Mucosa of rectum (tissue), 2 donors: ENCODE data around the gene CHD9NB.
"Not testable (repeated sequence)": the region's sequence is repeated elsewhere in the genome, so short reads cannot be mapped to it uniquely, and the experiment has no call there.

Source experiments
- H3K27ac ChIP-seq, 2 donors: one replicate each; pipeline ENCODE4 v1.7.0; 2013; ENCODE audit warnings: inconsistent platforms in 2 of 2, low read depth in 2 of 2, low read length in 2 of 2
- H3K27me3 ChIP-seq, 2 donors: one replicate each; pipeline ENCODE4 v1.7.0; 2013; ENCODE audit warnings: low read length in 2 of 2; ENCODE audit not compliant: control insufficient read depth in 2 of 2, insufficient read depth in 2 of 2
- H3K36me3 ChIP-seq, 2 donors: one replicate each; pipeline ENCODE4 v1.7.0; 2013; ENCODE audit warnings: low read length in 2 of 2; ENCODE audit not compliant: control insufficient read depth in 2 of 2, insufficient read depth in 2 of 2
- H3K4me1 ChIP-seq, 2 donors: one replicate each; pipeline ENCODE4 v1.7.0; 2013; ENCODE audit warnings: low read length in 2 of 2, mild to moderate bottlenecking in 1 of 2; ENCODE audit not compliant: control insufficient read depth in 2 of 2, insufficient read depth in 2 of 2
- H3K4me3 ChIP-seq, 2 donors: one replicate each; pipeline ENCODE4 v1.7.0; 2013; ENCODE audit warnings: low read length in 2 of 2
- H3K9ac ChIP-seq, 2 donors: one replicate each; pipeline ENCODE4 v1.7.0; 2013; ENCODE audit warnings: low read length in 2 of 2, low read depth in 1 of 2, mild to moderate bottlenecking in 1 of 2
- H3K9me3 ChIP-seq, 2 donors: one replicate each; pipeline ENCODE4 v1.7.0; 2013; ENCODE audit warnings: low read length in 2 of 2; ENCODE audit not compliant: control insufficient read depth in 2 of 2
- donor health status: healthy.
- donor health status: Normal muscosa, but diverticular disease.

CHD9NB gene

GRCh38 chr16:53047515-53047914, 5.2 kb downstream of the CHD9NB start:
- H3K9me3 ChIP-seq, H3K27me3 ChIP-seq, H3K36me3 ChIP-seq, H3K4me3 ChIP-seq: not testable (repeated sequence)
- Histone ChIP-seq H3K27ac (peak overlapping the region; percentile 87 to 88), H3K9ac (peak overlapping the region in 1 of 2 donors; percentile 47), H3K4me1 (peaks cover 38 to 53% of the 10 kb centered on the region in 2 donors)

- peaks cover 45 to 61% of the 10 kb centered on the region in 2 donors for H3K4me1 ChIP-seq
- peak overlapping the region; percentile 12 to 33 for H3K4me3 ChIP-seq
- H3K36me3 ChIP-seq, result no peaks in the 10 kb centered on the region
- no peaks in the 10 kb centered on the region for H3K27me3 ChIP-seq
- peak overlapping the region; percentile 52 to 54 for H3K9ac ChIP-seq
- H3K9me3 ChIP-seq, result no peaks in the 10 kb centered on the region
- H3K27ac ChIP-seq, result peak overlapping the region; percentile 87 to 88
Measured at GRCh38 chr16:53045341-53046220, 7.1 kb downstream of the CHD9NB start.

- Histone ChIP-seq H3K27me3 (no peaks in the 10 kb centered on the region), H3K9ac (peak overlapping the region; percentile 49 to 54), H3K9me3 (no peaks in the 10 kb centered on the region), H3K36me3 (no peaks in the 10 kb centered on the region), H3K4me3 (peak overlapping the region in 1 of 2 donors; percentile 43), H3K4me1 (peaks cover 45 to 61% of the 10 kb centered on the region in 2 donors), H3K27ac (peak overlapping the region; percentile 54 to 87)
Measured at GRCh38 chr16:53043986-53044601, 8.6 kb downstream of the CHD9NB start.

GRCh38 chr16:53043428-53043831, 9.3 kb downstream of the CHD9NB start:
- Histone ChIP-seq H3K27me3 (no peaks in the 10 kb centered on the region), H3K36me3 (no peaks in the 10 kb centered on the region), H3K4me1 (peaks cover 41 to 61% of the 10 kb centered on the region in 2 donors), H3K4me3 (peak overlapping the region; percentile 43 to 56), H3K9me3 (no peaks in the 10 kb centered on the region), H3K9ac (peak overlapping the region; percentile 49 to 54), H3K27ac (peak overlapping the region; percentile 54 to 87)

- no peaks in the 10 kb centered on the region for H3K9me3 ChIP-seq
- no peaks in the 10 kb centered on the region for H3K36me3 ChIP-seq
- no peaks in the 10 kb centered on the region for H3K27me3 ChIP-seq
- peak overlapping the region; percentile 6 to 34 for H3K9ac ChIP-seq
- H3K27ac ChIP-seq, result peak overlapping the region; percentile 54 to 87
- H3K4me3 ChIP-seq, result no peak overlapping the region
- peaks cover 37 to 58% of the 10 kb centered on the region in 2 donors for H3K4me1 ChIP-seq
Measured at GRCh38 chr16:53042235-53042701, 10.4 kb downstream of the CHD9NB start.

- Histone ChIP-seq H3K36me3 (no peaks in the 10 kb centered on the region), H3K4me1 (peaks cover 35 to 51% of the 10 kb centered on the region in 2 donors), H3K27me3 (no peaks in the 10 kb centered on the region), H3K9me3 (no peaks in the 10 kb centered on the region), H3K9ac (peak overlapping the region; percentile 32 to 34), H3K4me3 (no peak overlapping the region), H3K27ac (peak overlapping the region; percentile 54 to 87)
Measured at GRCh38 chr16:53041320-53042051, 11.2 kb downstream of the CHD9NB start.

GRCh38 chr16:53040788-53041187, 11.9 kb downstream of the CHD9NB start:
- Histone ChIP-seq H3K27ac (no peak overlapping the region), H3K4me3 (no peak overlapping the region), H3K9ac (no peak overlapping the region), H3K36me3 (no peaks in the 10 kb centered on the region), H3K27me3 (no peaks in the 10 kb centered on the region), H3K9me3 (no peaks in the 10 kb centered on the region), H3K4me1 (peaks cover 28 to 46% of the 10 kb centered on the region in 2 donors)

- not testable (repeated sequence) for H3K9ac ChIP-seq, H3K9me3 ChIP-seq, H3K27ac ChIP-seq, H3K27me3 ChIP-seq, H3K4me3 ChIP-seq, H3K36me3 ChIP-seq
- H3K4me1 ChIP-seq, result peaks cover 6 to 14% of the 10 kb centered on the region in 2 donors
Measured at GRCh38 chr16:53036711-53037110, 16.0 kb downstream of the CHD9NB start.

- H3K27ac ChIP-seq, result no peak overlapping the region
Measured at GRCh38 chr16:53036066-53036465, 16.6 kb downstream of the CHD9NB start.

More at GRCh38 chr16:53036066-53036465, 16.6 kb downstream of the CHD9NB start:
- Histone ChIP-seq H3K36me3 (no peaks in the 10 kb centered on the region), H3K9me3 (no peaks in the 10 kb centered on the region), H3K4me3 (no peak overlapping the region), H3K4me1 (peaks cover 5 to 14% of the 10 kb centered on the region in 2 donors), H3K27me3 (no peaks in the 10 kb centered on the region), H3K9ac (no peak overlapping the region)
